Fibroblast of the aortic adventitia (primary cell): ENCODE measurements around the gene MGMT. TPM values are rescaled to one million over a fixed set of nuclear protein-coding genes. Genes with fewer than 3 reads are reported as not detected.

Experiments used
- DNase-seq: peaks from one replicate; pipeline ENCODE4 v3.0.0-alpha.2; 2010; ENCODE audit warnings: low read depth
- H3K4me3 ChIP-seq: 2 replicates; pipeline ENCODE4 v1.5.1; 2011; ENCODE audit warnings: low read depth, mild to moderate bottlenecking, control low read depth, low read length, moderate library complexity
- total RNA-seq: library from RNA; depleted of rRNA; stranded (reverse); fragments of >200 nt; gene quantifications from 2 replicates; pipeline ENCODE4 v1.2.3, GENCODE V29; 2012; ENCODE audit warnings: low replicate concordance
- TF ChIP-seq, protein P1 (sequence below): IDR thresholded peaks from 2 replicates; pipeline ENCODE4 v1.5.1; 2011; ENCODE audit warnings: mild to moderate bottlenecking, low read length, control low read depth, inconsistent platforms; ENCODE audit not compliant: insufficient read depth

The MGMT gene
- total RNA-seq, 1 donor: 21.8 TPM

DNA sequence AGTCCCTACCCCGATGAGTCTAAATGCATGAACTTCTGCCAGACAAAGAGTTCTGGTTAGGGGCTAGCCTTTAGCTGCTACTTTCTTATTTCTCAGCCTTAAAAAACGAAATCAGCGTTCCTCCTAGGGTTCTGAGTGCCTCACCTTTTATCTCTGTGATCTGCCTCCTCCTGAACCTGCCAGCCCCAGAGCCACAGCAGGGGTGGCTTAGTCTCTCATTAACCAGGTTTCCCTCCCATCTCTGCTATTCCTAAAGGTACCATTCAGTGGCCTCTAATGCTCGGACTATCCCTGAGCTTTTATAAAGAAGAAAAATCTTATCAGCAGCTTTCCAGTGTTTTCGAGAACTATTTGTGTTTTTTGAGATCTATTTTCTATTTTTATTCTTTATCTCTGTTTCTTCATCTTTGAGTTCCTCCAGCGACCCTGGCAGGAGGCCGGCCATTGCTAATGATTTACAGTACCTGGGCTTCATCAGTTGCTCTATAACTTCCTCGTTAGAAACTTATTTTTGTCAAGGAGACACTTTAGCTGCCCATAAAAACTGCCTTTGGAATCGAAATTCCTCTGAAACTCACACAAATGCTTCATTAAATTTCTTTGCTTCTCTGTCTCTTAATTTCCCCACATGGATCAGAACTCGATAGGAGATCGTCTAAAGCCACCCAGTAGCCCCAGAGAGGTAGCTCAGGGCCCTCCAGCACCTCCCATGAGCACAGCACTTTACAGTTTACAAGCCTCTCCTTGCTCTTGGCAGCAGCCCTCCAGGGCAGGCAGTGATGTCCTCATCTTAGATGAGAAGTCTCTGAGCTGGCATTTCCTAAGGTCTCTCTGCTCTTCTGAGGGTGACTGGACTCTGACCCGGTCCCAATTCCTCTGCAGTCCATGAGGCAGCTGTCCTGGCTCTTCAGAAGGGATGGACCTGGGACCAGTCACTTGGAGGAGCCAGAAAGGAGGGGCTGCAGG, 347.9 kb downstream of the MGMT start:
- DNase-seq: no peak
- TF ChIP-seq, protein P1, sequence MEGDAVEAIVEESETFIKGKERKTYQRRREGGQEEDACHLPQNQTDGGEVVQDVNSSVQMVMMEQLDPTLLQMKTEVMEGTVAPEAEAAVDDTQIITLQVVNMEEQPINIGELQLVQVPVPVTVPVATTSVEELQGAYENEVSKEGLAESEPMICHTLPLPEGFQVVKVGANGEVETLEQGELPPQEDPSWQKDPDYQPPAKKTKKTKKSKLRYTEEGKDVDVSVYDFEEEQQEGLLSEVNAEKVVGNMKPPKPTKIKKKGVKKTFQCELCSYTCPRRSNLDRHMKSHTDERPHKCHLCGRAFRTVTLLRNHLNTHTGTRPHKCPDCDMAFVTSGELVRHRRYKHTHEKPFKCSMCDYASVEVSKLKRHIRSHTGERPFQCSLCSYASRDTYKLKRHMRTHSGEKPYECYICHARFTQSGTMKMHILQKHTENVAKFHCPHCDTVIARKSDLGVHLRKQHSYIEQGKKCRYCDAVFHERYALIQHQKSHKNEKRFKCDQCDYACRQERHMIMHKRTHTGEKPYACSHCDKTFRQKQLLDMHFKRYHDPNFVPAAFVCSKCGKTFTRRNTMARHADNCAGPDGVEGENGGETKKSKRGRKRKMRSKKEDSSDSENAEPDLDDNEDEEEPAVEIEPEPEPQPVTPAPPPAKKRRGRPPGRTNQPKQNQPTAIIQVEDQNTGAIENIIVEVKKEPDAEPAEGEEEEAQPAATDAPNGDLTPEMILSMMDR: no peak
- no peak overlapping the region for H3K4me3 ChIP-seq

DNA sequence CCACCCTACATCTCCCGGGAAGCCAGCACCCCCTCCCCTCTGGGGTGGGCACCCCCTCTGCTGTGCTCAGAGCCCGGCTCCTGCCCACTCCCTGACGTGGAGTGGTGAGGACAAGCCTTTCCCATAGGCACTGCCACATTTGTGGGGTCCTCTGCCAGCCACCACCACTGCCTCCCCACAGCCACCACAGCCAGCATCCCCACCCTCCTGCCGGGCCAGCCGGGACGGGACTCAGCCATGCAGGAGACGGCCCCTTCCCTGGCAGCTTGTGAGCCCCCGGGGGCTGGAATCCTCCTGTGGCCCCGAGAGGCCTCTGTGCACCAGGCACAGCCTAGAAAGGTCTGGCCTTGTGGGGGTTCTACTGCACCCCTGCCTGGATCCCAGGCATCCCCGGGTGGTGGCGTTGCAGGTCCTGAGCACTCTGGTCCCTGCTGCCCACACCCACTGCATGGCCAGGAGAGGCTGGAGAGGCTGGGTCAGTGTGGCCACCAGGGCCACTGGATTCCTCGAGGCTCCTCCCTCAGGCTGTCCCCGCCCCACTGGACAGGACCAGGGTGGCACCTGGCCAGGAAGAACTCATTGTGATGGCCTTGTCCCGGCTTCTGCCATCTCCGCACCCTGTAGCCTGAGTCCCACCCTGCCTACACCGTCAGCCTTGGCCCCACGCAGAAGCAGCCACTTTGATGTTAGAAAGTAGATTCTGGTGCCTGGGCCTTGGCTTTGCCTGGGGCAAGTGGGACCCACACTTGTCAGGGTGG, 349.0 kb downstream of the MGMT start:
- DNase-seq: no peak
- H3K4me3 ChIP-seq: no peak overlapping the region
- TF ChIP-seq, protein P1: no peak

DNA sequence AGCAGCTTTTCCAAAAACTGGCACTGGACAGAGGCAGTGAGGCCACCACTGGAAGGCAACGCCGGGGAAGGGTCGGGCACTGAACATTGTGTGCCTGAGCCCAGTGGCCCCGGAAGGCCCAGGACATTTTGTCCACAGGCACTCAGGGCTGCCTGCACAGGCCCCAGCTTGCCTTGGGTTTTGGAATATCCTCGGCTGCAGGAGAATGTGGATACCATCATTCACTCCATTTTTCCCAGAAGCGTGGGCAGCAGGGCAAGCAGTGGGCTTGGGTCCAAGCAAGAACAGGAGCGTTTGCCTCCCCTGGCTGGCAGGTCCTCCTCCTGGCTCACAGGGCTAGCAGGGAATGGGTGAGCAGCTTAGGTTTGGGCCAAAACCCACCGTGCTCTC, 349.6 kb downstream of the MGMT start:
- no peak overlapping the region for H3K4me3 ChIP-seq
- no peak for DNase-seq
- TF ChIP-seq, protein P1: no peak
